ENCODE results near the gene RGS3. TPM values are rescaled to one million over a fixed set of nuclear protein-coding genes. Genes with fewer than 3 reads are reported as not detected.

Gene RGS3
- total RNA-seq, 1 experiment from 2014 or later, result 71.1 TPM

DNA sequence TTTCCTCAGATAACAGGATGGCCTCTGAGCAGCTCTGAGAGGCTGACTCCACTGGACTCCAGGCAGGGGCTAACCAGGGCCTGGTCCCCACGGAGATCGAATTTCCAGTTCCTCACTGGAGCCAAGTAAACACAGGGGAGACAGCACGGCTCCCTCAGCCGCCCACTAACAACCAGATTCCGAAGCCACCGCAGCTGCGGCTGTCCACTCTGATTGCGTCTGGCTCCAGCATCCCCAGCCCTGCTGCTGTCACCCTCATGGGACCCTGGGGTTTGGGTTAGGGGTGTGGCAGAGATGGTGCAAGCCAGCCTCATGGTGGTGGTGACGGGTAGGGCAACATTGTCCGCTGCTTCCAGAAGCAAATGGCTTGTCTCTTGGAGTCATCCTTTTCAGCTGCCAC lies 172.6 kb downstream of the RGS3 start:
- Mint-ChIP-seq H3K4me3 (ENCODE audit: unreplicated experiment) (no peak overlapping the region), H3K9me3 (ENCODE audit: unreplicated experiment) (no peaks in the 10 kb centered on the region), H3K27ac (ENCODE audit: unreplicated experiment) (no peak overlapping the region), H3K27me3 (ENCODE audit: insufficient read depth, unreplicated experiment) (no peaks in the 10 kb centered on the region), H3K36me3 (ENCODE audit: insufficient read depth, unreplicated experiment) (no peaks in the 10 kb centered on the region), H3K4me1 (ENCODE audit: low read depth, unreplicated experiment) (peaks cover 13% of the 10 kb centered on the region)
- Histone ChIP-seq H3K4me3 (ENCODE audit: low read depth, low read length) (no peak overlapping the region), H3K4me1 (peaks cover 11% of the 10 kb centered on the region), H3K27me3 (replicated peaks; ENCODE audit: control insufficient read depth, insufficient read depth, low read length) (no peaks in the 10 kb centered on the region), H3K36me3 (ENCODE audit: control insufficient read depth, insufficient read depth, low read length) (no peaks in the 10 kb centered on the region), H3K9me3 (no peaks in the 10 kb centered on the region)
- intact Hi-C loops (cut with micrococcal nuclease; ENCODE audit: unreplicated experiment), result no loop called here
- ChIA-PET POLR2A (no interaction called here), CTCF (no interaction called here)
- no TSS peak for BruUV-seq (replicated peaks)
- peak in 1 of 2 experiments; percentile 22 for DNase-seq
- TF ChIP-seq, protein P1, sequence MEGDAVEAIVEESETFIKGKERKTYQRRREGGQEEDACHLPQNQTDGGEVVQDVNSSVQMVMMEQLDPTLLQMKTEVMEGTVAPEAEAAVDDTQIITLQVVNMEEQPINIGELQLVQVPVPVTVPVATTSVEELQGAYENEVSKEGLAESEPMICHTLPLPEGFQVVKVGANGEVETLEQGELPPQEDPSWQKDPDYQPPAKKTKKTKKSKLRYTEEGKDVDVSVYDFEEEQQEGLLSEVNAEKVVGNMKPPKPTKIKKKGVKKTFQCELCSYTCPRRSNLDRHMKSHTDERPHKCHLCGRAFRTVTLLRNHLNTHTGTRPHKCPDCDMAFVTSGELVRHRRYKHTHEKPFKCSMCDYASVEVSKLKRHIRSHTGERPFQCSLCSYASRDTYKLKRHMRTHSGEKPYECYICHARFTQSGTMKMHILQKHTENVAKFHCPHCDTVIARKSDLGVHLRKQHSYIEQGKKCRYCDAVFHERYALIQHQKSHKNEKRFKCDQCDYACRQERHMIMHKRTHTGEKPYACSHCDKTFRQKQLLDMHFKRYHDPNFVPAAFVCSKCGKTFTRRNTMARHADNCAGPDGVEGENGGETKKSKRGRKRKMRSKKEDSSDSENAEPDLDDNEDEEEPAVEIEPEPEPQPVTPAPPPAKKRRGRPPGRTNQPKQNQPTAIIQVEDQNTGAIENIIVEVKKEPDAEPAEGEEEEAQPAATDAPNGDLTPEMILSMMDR (IDR thresholded peaks at IDR 0.05; ENCODE audit: insufficient read depth in 1 of 2, low read depth in 1 of 2, low read length in 1 of 2, severe bottlenecking in 1 of 2, unreplicated experiment in 1 of 2), result no peak

DNA sequence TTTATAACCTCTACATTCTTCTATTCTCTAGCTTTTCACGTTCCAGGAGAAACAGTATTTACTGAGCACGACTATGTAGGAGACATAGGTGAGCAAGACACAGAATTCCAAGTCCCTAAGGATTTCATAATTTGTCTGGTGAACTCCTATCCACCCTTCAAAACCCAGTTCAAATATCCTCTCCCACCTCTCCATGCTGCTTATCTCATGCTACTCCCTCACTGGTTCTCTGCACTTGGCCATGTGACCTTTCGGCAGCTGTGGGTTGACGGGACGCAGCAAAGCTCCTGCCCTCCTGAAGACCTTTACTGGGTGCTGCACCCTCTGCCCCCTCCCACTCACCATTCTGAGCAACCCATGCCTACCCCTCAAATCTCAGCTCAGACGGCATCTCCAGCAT lies 173.2 kb downstream of the RGS3 start:
- Histone ChIP-seq H3K9me3 (no peaks in the 10 kb centered on the region), H3K36me3 (ENCODE audit: control insufficient read depth, insufficient read depth, low read length) (no peaks in the 10 kb centered on the region), H3K4me1 (peaks cover 11% of the 10 kb centered on the region), H3K27me3 (replicated peaks; ENCODE audit: control insufficient read depth, insufficient read depth, low read length) (no peaks in the 10 kb centered on the region), H3K4me3 (ENCODE audit: low read depth, low read length) (no peak overlapping the region)
- BruUV-seq (replicated peaks), result no TSS peak
- POLR2A ChIA-PET, result no interaction called here
- TF ChIP-seq, protein P1 (IDR thresholded peaks at IDR 0.05; ENCODE audit: insufficient read depth in 1 of 2, low read depth in 1 of 2, low read length in 1 of 2, severe bottlenecking in 1 of 2, unreplicated experiment in 1 of 2), result no peak
- CTCF ChIA-PET, result no interaction called here
- DNase-seq, result peak in 1 of 2 experiments; percentile 8
- Mint-ChIP-seq H3K27me3 (ENCODE audit: insufficient read depth, unreplicated experiment) (no peaks in the 10 kb centered on the region), H3K36me3 (ENCODE audit: insufficient read depth, unreplicated experiment) (no peaks in the 10 kb centered on the region), H3K27ac (ENCODE audit: unreplicated experiment) (no peak overlapping the region), H3K4me3 (ENCODE audit: unreplicated experiment) (no peak overlapping the region), H3K9me3 (ENCODE audit: unreplicated experiment) (no peaks in the 10 kb centered on the region), H3K4me1 (ENCODE audit: low read depth, unreplicated experiment) (peaks cover 13% of the 10 kb centered on the region)
- intact Hi-C loops (cut with micrococcal nuclease; ENCODE audit: unreplicated experiment), result no loop called here

DNA sequence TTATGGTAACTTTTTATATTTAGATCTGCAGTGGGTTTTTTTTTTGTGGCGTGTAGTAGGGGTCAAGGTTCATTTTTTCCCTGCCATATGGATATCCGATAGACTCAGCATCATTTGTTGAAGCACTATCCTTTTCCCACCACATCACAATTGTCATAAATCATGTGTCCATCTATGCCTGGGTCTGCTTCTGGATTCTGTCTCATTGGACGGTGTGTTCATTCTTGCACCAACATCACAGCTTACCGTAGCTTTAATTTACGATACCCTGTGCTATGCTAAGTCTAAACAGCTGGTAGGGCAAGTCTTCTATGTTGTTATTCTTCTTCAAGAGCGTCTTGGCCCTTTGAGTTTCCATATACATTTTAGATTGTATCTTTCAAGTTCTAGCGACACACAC lies 175.0 kb downstream of the RGS3 start:
- no TSS peak for BruUV-seq (replicated peaks)
- no peak for DNase-seq
- CTCF ChIA-PET, result no interaction called here

More for the DNA sequence above, 175.0 kb downstream of the RGS3 start:
- Mint-ChIP-seq H3K9me3 (ENCODE audit: unreplicated experiment) (peaks cover 6% of the 10 kb centered on the region), H3K27ac (ENCODE audit: unreplicated experiment) (no peak overlapping the region), H3K36me3 (ENCODE audit: insufficient read depth, unreplicated experiment) (no peaks in the 10 kb centered on the region), H3K4me1 (ENCODE audit: low read depth, unreplicated experiment) (no peaks in the 10 kb centered on the region), H3K4me3 (ENCODE audit: unreplicated experiment) (no peak overlapping the region), H3K27me3 (ENCODE audit: insufficient read depth, unreplicated experiment) (peaks cover 2% of the 10 kb centered on the region)
- H3K4me1 ChIP-seq, result peaks cover 11% of the 10 kb centered on the region
- H3K4me3 ChIP-seq (ENCODE audit: low read depth, low read length), result no peak overlapping the region
- POLR2A ChIA-PET, result no interaction called here
- no peaks in the 10 kb centered on the region for H3K27me3 ChIP-seq (replicated peaks; ENCODE audit: control insufficient read depth, insufficient read depth, low read length)
- intact Hi-C loops (cut with micrococcal nuclease; ENCODE audit: unreplicated experiment), result no loop called here
- TF ChIP-seq, protein P1 (IDR thresholded peaks at IDR 0.05; ENCODE audit: insufficient read depth in 1 of 2, low read depth in 1 of 2, low read length in 1 of 2, severe bottlenecking in 1 of 2, unreplicated experiment in 1 of 2), result no peak
- H3K9me3 ChIP-seq, result peaks cover 9% of the 10 kb centered on the region
- no peaks in the 10 kb centered on the region for H3K36me3 ChIP-seq (ENCODE audit: control insufficient read depth, insufficient read depth, low read length)
